Spleen (tissue), 11 donors: ENCODE measurements around the gene ACTA1. TPM values are rescaled to one million over a fixed set of nuclear protein-coding genes. Genes with fewer than 3 reads are reported as not detected.

Source experiments
- DNase-seq: peaks from one replicate; pipeline ENCODE4 v3.0.0-alpha.2; 2020
- H3K27ac ChIP-seq, 8 donors: fragments of 200-600 bp; sonication (generic) in 7 of 8; 1 replicate in 4 of 8; 2 replicates in 4 of 8; pipeline versions ENCODE4 v1.5.0 to v1.8.0; 2016 to 2021; ENCODE audit warnings: inconsistent platforms in 4 of 8, mild to moderate bottlenecking in 4 of 8, moderate library complexity in 1 of 8
- H3K27me3 ChIP-seq, 7 donors: fragments of 200-600 bp; sonication (generic) in 6 of 7; replicated peaks in 1 of 7; 1 replicate in 4 of 7; 2 replicates in 3 of 7; pipeline versions ENCODE4 v1.5.0 to v1.8.0; 2016 to 2021; ENCODE audit warnings: inconsistent platforms in 3 of 7, mild to moderate bottlenecking in 1 of 7
- H3K36me3 ChIP-seq, 6 donors: fragments of 200-600 bp; sonication (generic) in 5 of 6; 1 replicate in 4 of 6; 2 replicates in 2 of 6; pipeline versions ENCODE4 v1.5.0 to v1.8.0; 2016 to 2021; ENCODE audit warnings: inconsistent platforms in 2 of 6
- H3K4me1 ChIP-seq, 6 donors: fragments of 200-600 bp; sonication (generic) in 5 of 6; 1 replicate in 3 of 6; 2 replicates in 3 of 6; pipeline versions ENCODE4 v1.5.0 to v1.8.0; 2016 to 2021; ENCODE audit warnings: inconsistent platforms in 3 of 6
- H3K4me3 ChIP-seq, 8 donors: fragments of 200-600 bp; sonication (generic) in 7 of 8; 1 replicate in 4 of 8; 2 replicates in 4 of 8; pipeline versions ENCODE4 v1.5.0 to v1.8.0; 2016 to 2021; ENCODE audit warnings: inconsistent platforms in 4 of 8, mild to moderate bottlenecking in 4 of 8, moderate library complexity in 2 of 8
- H3K9me3 ChIP-seq, 8 donors: fragments of 200-600 bp; sonication (generic) in 7 of 8; 1 replicate in 4 of 8; 2 replicates in 4 of 8; pipeline versions ENCODE4 v1.5.0 to v1.8.0; 2016 to 2021; ENCODE audit warnings: inconsistent platforms in 4 of 8
- POLR2A ChIP-seq, 3 donors: fragments of 450-650 bp; IDR thresholded peaks; one replicate each; pipeline ENCODE4 v1.5.1; 2017; ENCODE audit warnings: antibody characterized with exemption in 3 of 3, mild to moderate bottlenecking in 1 of 3
- POLR2AphosphoS5 ChIP-seq, 3 donors: sonication (generic); formaldehyde crosslinking; IDR thresholded peaks; one replicate each; pipeline ENCODE4 v1.5.1; 2017; ENCODE audit warnings: antibody characterized with exemption in 3 of 3
- WGBS, 5 donors: extraction: QIAGEN DNeasy Blood & Tissue Kit in 3 of 5; methylation state at CpG; one replicate each; pipeline versions ENCODE4 v1.1.5 to v1.1.7; 2013 to 2018; 5-methylcytosine and 5-hydroxymethylcytosine counted together
- intact Hi-C: fragments of 100-400 bp; cut with DNase I; formaldehyde crosslinking; loops from one replicate; pipeline ENCODE4 v1.15.0; 2023; ENCODE audit warnings: low total_unique reads
- polyA plus RNA-seq, 3 donors: library from polyadenylated mRNA; stranded (reverse); fragments of 200-250 nt; gene quantifications; one replicate each; pipeline ENCODE4 v1.2.1, GENCODE V29; 2013
- total RNA-seq, 7 donors: library from RNA; depleted of rRNA in 3 of 7; stranded (reverse); fragments of >200 nt in 3 of 7; fragmentation: NEBNext Ultra II Directional in 4 of 7; extraction: Animal tissue kit (Norgen Biotek cat#: 25700) in 4 of 7; gene quantifications; one replicate each; pipeline versions ENCODE4 v1.1.0 to v1.2.1, GENCODE V29; 2016 to 2021
- TF ChIP-seq, protein P1 (sequence below), 11 experiments: fragments of 200-600 bp in 7 of 11; fragments of 450-650 bp in 4 of 11; sonication (generic) in 4 of 11; IDR thresholded peaks in 8 of 11; conservative IDR thresholded peaks in 3 of 11; 1 replicate in 7 of 11; 2 replicates in 4 of 11; pipeline versions ENCODE4 v1.4.0 to v1.8.0; 2016 to 2021; ENCODE audit warnings: antibody characterized with exemption in 11 of 11, inconsistent platforms in 4 of 11, mild to moderate bottlenecking in 1 of 11
- donor health status: healthy with polysubstance abuse.
- donor health status: DM: no; HTN: no; CAD: no; lungs with moderate emphysema.
- donor health status: DM: no; HTN: no; CAD: no.
- donor health status: Bipolar disorder and iron deficiency.
- donor health status: healthy.
- donor health status: DM: no; HTN: no; CAD: no.
- donor health status: DM: yes; HTN: yes; CAD: no.

Gene ACTA1
- total and polyA plus RNA-seq, 10 donors, result 0.61 to 5.0 (median 0.81) TPM; not detected in 6

DNA sequence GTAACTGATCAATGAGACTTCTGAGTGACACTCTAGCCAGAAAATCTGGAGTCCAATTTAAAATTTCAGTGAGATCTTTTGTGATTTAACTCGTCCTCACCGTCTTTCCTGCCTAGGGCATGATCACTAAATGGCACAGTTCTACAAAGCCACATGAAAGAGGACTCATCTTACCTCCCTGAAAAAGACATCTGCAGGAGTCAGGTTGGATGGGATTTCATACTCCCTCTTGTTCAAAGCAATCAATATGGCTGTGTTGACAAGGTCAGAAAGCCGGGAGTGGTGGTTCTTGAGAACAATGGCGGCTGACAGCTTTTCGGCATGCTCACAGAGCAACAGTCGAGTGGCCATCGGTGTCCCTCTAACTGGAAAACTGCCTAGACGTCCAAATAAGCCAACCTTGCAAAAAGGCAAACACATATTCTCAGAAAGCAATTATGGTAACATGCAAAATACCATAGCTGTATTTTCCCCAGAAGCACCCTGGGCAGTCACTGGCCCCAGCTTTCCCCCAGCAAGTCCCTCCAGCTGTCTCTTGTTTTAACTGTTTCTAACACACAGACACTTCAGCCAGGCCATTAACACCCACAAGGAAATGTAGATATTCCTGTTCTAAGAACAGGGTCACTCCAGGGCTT is 36.6 kb upstream of the ACTA1 start:
- DNase-seq, result no peak
- H3K9me3 ChIP-seq, result no peaks in the 10 kb centered on the region
- no peak overlapping the region for H3K4me3 ChIP-seq
- 92 to 95% (median 93%) methylated on average over 8 of the region's 8 CpGs for WGBS, 5 donors
- H3K36me3 ChIP-seq, result peaks cover 0 to 100% (median 78%) of the 10 kb centered on the region in 6 donors
- intact Hi-C loops, result no loop called here
- no peak overlapping the region for H3K27ac ChIP-seq
- no peaks in the 10 kb centered on the region for H3K4me1 ChIP-seq
- no peaks in the 10 kb centered on the region for H3K27me3 ChIP-seq
- TF ChIP-seq POLR2A (IDR thresholded peaks at IDR 0.05) (no peak), POLR2AphosphoS5 (IDR thresholded peaks at IDR 0.05) (no peak)
- TF ChIP-seq, protein P1, sequence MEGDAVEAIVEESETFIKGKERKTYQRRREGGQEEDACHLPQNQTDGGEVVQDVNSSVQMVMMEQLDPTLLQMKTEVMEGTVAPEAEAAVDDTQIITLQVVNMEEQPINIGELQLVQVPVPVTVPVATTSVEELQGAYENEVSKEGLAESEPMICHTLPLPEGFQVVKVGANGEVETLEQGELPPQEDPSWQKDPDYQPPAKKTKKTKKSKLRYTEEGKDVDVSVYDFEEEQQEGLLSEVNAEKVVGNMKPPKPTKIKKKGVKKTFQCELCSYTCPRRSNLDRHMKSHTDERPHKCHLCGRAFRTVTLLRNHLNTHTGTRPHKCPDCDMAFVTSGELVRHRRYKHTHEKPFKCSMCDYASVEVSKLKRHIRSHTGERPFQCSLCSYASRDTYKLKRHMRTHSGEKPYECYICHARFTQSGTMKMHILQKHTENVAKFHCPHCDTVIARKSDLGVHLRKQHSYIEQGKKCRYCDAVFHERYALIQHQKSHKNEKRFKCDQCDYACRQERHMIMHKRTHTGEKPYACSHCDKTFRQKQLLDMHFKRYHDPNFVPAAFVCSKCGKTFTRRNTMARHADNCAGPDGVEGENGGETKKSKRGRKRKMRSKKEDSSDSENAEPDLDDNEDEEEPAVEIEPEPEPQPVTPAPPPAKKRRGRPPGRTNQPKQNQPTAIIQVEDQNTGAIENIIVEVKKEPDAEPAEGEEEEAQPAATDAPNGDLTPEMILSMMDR (IDR thresholded peaks at IDR 0.05 in 8 of 11, conservative IDR thresholded peaks at IDR 0.05 in 3 of 11), result no peak

DNA sequence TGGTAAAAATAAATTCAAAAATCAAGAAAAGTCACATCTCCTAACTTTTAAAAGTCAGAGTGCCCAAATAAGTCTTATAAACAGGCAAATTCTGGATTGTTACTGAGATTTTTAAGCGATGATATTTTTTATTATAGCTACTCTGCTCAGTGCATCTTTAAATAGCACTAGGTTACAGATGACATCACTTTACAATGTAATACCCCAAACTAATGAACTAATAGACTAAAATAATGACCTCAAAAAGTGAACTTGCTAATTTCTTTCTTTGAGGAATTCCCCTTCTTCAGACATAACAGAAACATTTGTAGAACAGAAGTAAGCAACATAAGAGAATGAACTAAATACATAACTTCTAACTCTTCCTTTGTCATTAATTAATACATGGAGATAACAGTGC is 33.0 kb upstream of the ACTA1 start:
- TF ChIP-seq, protein P1 (IDR thresholded peaks at IDR 0.05 in 8 of 11, conservative IDR thresholded peaks at IDR 0.05 in 3 of 11), result no peak
- no peak for TF ChIP-seq POLR2AphosphoS5 (IDR thresholded peaks at IDR 0.05)
- TF ChIP-seq POLR2A (IDR thresholded peaks at IDR 0.05), result no peak
- no peaks in the 10 kb centered on the region for H3K4me1 ChIP-seq
- H3K36me3 ChIP-seq, result peaks cover under 1 to 100% (median 85%) of the 10 kb centered on the region in 6 donors
- H3K4me3 ChIP-seq, result no peak overlapping the region
- no peak for DNase-seq
- H3K9me3 ChIP-seq, result no peaks in the 10 kb centered on the region
- intact Hi-C loops, result no loop called here
- 90 to 100% (median 95%) methylated on average over 1 of the region's 1 CpG for WGBS, 5 donors
- H3K27ac ChIP-seq, result no peak overlapping the region
- H3K27me3 ChIP-seq, result no peaks in the 10 kb centered on the region

DNA sequence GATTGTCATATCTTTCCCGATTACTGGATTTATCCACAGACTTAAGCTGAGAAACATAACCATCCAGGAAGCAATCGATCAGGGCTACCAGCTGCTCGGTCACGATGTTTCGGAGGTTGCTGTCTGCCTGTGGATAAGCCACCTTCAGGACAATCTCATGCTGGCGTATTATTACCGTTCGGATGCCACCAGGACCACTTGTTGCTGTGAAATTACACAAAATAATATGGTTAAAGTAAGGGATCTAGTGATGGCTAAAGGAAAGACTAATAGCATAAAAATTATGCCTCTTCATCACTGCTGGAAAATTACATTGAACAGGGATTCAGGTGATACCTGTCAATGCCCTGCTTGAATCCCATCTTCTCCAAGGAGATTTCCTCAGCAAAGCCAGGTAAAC is 30.8 kb upstream of the ACTA1 start:
- no peaks in the 10 kb centered on the region for H3K4me1 ChIP-seq
- DNase-seq, result no peak
- WGBS, 5 donors, result 94 to 99% (median 97%) methylated on average over 8 of the region's 8 CpGs
- no peak overlapping the region for H3K4me3 ChIP-seq
- no peaks in the 10 kb centered on the region for H3K27me3 ChIP-seq
- no peak overlapping the region for H3K27ac ChIP-seq
- intact Hi-C loops, result no loop called here
- H3K9me3 ChIP-seq, result no peaks in the 10 kb centered on the region
- H3K36me3 ChIP-seq, result peaks cover 3 to 100% (median 91%) of the 10 kb centered on the region in 6 donors
- no peak for TF ChIP-seq POLR2AphosphoS5 (IDR thresholded peaks at IDR 0.05)
- no peak for TF ChIP-seq POLR2A (IDR thresholded peaks at IDR 0.05)
- TF ChIP-seq, protein P1 (IDR thresholded peaks at IDR 0.05 in 8 of 11, conservative IDR thresholded peaks at IDR 0.05 in 3 of 11), result no peak

DNA sequence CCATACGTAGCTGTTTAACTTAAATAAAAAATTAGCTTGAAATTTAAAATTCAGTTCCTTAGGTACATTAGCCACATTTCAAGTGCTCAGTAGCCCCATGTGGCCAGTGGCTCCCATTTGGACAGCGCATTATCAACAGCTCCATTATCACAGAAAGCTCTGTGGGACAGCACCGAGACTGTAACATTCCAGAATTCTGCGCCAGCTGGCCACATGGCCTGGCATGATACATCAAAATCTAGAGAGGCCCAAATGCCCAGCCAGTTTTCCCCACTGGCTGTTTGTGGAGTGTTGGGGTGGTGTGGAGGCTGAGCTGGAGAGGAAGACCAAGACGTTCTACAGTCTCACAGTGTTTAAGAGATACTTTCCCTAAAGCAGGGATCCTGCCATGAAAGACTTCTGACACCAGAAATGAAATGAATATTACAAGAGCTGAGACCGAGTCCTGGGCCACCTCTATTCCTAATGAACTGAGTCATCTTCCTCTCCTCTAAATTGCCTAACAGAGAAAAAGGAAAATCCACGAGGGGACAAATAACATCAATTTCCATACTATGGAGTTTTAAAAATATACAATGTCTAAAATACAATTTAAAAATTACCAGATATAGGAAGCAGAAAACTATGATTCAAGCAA is 27.3 kb upstream of the ACTA1 start:
- TF ChIP-seq POLR2AphosphoS5 (IDR thresholded peaks at IDR 0.05) (no peak), POLR2A (IDR thresholded peaks at IDR 0.05) (no peak)
- TF ChIP-seq, protein P1 (IDR thresholded peaks at IDR 0.05 in 8 of 11, conservative IDR thresholded peaks at IDR 0.05 in 3 of 11), result no peak
- Histone ChIP-seq H3K27me3 (no peaks in the 10 kb centered on the region), H3K4me1 (no peaks in the 10 kb centered on the region), H3K4me3 (no peak overlapping the region), H3K27ac (no peak overlapping the region), H3K9me3 (no peaks in the 10 kb centered on the region), H3K36me3 (peaks cover 7 to 100% (median 97%) of the 10 kb centered on the region in 6 donors)
- WGBS, 5 donors, result 91 to 98% (median 94%) methylated on average over 7 of the region's 7 CpGs
- no peak for DNase-seq
- intact Hi-C loops, result no loop called here
